ENCODE measurements around the gene ERF.

- TF ChIP-seq EP300 (IDR thresholded peaks at IDR 0.05; ENCODE audit: borderline replicate concordance in 1 of 2, low read depth in 2 of 2, low read length in 2 of 2) (no peak), CHD2 (IDR thresholded peaks at IDR 0.05; ENCODE audit: low read length) (no peak), RNF2 (IDR thresholded peaks at IDR 0.05; ENCODE audit: borderline replicate concordance, low read depth, low read length, missing control alignments, poor library complexity, severe bottlenecking) (no peak), YY1 (IDR thresholded peaks at IDR 0.05; ENCODE audit: low read depth, low read length) (no peak), KDM5A (IDR thresholded peaks at IDR 0.05; ENCODE audit: low read length) (no peak), ATF2 (IDR thresholded peaks at IDR 0.05; ENCODE audit: low read length) (no peak), ATF3 (IDR thresholded peaks at IDR 0.05; ENCODE audit: insufficient read depth, low read depth, low read length) (no peak), POLR2A (IDR thresholded peaks at IDR 0.05; ENCODE audit: control extremely low read depth in 1 of 2, low read depth in 2 of 2, low read length in 2 of 2) (no peak), POLR2AphosphoS5 (IDR thresholded peaks at IDR 0.05; ENCODE audit: low read depth, low read length) (no peak), SIN3A (conservative IDR thresholded peaks at IDR 0.05 in 1 of 2, IDR thresholded peaks at IDR 0.05 in 1 of 2; ENCODE audit: low read depth in 1 of 2, low read length in 2 of 2) (no peak), BRCA1 (IDR thresholded peaks at IDR 0.05; ENCODE audit: low read depth, low read length) (no peak)
- TF ChIP-seq, protein P1, sequence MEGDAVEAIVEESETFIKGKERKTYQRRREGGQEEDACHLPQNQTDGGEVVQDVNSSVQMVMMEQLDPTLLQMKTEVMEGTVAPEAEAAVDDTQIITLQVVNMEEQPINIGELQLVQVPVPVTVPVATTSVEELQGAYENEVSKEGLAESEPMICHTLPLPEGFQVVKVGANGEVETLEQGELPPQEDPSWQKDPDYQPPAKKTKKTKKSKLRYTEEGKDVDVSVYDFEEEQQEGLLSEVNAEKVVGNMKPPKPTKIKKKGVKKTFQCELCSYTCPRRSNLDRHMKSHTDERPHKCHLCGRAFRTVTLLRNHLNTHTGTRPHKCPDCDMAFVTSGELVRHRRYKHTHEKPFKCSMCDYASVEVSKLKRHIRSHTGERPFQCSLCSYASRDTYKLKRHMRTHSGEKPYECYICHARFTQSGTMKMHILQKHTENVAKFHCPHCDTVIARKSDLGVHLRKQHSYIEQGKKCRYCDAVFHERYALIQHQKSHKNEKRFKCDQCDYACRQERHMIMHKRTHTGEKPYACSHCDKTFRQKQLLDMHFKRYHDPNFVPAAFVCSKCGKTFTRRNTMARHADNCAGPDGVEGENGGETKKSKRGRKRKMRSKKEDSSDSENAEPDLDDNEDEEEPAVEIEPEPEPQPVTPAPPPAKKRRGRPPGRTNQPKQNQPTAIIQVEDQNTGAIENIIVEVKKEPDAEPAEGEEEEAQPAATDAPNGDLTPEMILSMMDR (IDR thresholded peaks at IDR 0.05; ENCODE audit: control extremely low read depth in 1 of 3, insufficient read depth in 1 of 3, low read depth in 1 of 3, low read length in 3 of 3), result no peak
- TF ChIP-seq, protein P2, sequence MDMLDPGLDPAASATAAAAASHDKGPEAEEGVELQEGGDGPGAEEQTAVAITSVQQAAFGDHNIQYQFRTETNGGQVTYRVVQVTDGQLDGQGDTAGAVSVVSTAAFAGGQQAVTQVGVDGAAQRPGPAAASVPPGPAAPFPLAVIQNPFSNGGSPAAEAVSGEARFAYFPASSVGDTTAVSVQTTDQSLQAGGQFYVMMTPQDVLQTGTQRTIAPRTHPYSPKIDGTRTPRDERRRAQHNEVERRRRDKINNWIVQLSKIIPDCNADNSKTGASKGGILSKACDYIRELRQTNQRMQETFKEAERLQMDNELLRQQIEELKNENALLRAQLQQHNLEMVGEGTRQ (IDR thresholded peaks at IDR 0.05; ENCODE audit: low read length), result no peak
- TF ChIP-seq, protein P3, sequence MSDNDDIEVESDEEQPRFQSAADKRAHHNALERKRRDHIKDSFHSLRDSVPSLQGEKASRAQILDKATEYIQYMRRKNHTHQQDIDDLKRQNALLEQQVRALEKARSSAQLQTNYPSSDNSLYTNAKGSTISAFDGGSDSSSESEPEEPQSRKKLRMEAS (IDR thresholded peaks at IDR 0.05), result no peak
Observed at GRCh38 chr19:42277821-42278451, 23.0 kb upstream of the ERF start.
